RWPE2 (cell line): ENCODE results near the gene MOV10.

Experiments
- ATAC-seq: fragments of 200-7000 bp; cut with Tn5 transposase; 3 replicates; pipeline ENCODE4 v1.9.1; 2021; ENCODE audit warnings: low read depth
- DNase-seq: peaks from one replicate; pipeline ENCODE4 v3.0.0-alpha.2; 2020; ENCODE audit warnings: low spot score
- H3K27ac ChIP-seq: fragments of 450-650 bp; 2 replicates; pipeline ENCODE4 v1.5.1; 2017; ENCODE audit warnings: mild to moderate bottlenecking; ENCODE audit not compliant: poor library complexity, severe bottlenecking
- H3K27me3 ChIP-seq: fragments of 250-450 bp; sonication (Bioruptor Pico); 2 replicates; pipeline ENCODE4 v1.5.1; 2021; ENCODE audit warnings: mild to moderate bottlenecking, moderate library complexity; ENCODE audit not compliant: insufficient read depth, poor library complexity, severe bottlenecking
- H3K36me3 ChIP-seq: fragments of 250-450 bp; sonication (Bioruptor Pico); 2 replicates; pipeline ENCODE4 v1.5.1; 2020; ENCODE audit warnings: low read depth, mild to moderate bottlenecking, moderate library complexity
- H3K4me1 ChIP-seq: fragments of 250-450 bp; sonication (Bioruptor Pico); 2 replicates; pipeline ENCODE4 v1.5.1; 2021; ENCODE audit warnings: mild to moderate bottlenecking, moderate library complexity; ENCODE audit not compliant: insufficient read depth, poor library complexity, severe bottlenecking
- H3K4me3 ChIP-seq: fragments of 250-450 bp; sonication (Bioruptor Pico); 2 replicates; pipeline ENCODE4 v1.5.1; 2021; ENCODE audit warnings: mild to moderate bottlenecking, moderate library complexity; ENCODE audit not compliant: severe bottlenecking
- H3K9me3 ChIP-seq: fragments of 250-450 bp; sonication (Bioruptor Pico); 2 replicates; pipeline ENCODE4 v1.5.1; 2021; ENCODE audit warnings: mild to moderate bottlenecking, moderate library complexity; ENCODE audit not compliant: severe bottlenecking
- TF ChIP-seq, protein P1 (sequence below): fragments of 450-650 bp; IDR thresholded peaks from one replicate; pipeline ENCODE4 v1.5.1; 2017; ENCODE audit warnings: mild to moderate bottlenecking, moderate library complexity; ENCODE audit not compliant: poor library complexity, severe bottlenecking

MOV10 gene

DNA sequence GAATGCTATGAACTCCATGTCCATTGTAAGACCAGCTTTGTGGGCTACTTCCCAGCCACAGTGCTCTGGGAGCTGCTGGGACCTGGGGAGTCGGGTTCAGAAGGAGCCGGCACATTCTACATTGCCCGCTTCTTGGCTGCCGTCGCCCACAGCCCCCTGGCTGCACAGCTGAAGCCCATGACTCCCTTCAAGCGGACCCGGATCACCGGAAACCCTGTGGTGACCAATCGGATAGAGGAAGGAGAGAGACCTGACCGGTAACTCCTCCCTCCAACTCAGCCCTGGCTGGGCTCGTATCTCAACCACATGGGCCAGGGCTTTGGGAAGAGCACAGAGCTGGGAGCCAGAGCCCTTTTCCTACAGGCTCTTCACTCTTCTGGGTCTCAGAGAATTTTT is 15.4 kb downstream of the MOV10 start:
- Histone ChIP-seq H3K4me3 (no peak overlapping the region), H3K27ac (no peak overlapping the region), H3K27me3 (no peaks in the 10 kb centered on the region), H3K36me3 (peaks cover 64% of the 10 kb centered on the region), H3K9me3 (no peaks in the 10 kb centered on the region), H3K4me1 (peaks cover 15% of the 10 kb centered on the region)
- TF ChIP-seq, protein P1, sequence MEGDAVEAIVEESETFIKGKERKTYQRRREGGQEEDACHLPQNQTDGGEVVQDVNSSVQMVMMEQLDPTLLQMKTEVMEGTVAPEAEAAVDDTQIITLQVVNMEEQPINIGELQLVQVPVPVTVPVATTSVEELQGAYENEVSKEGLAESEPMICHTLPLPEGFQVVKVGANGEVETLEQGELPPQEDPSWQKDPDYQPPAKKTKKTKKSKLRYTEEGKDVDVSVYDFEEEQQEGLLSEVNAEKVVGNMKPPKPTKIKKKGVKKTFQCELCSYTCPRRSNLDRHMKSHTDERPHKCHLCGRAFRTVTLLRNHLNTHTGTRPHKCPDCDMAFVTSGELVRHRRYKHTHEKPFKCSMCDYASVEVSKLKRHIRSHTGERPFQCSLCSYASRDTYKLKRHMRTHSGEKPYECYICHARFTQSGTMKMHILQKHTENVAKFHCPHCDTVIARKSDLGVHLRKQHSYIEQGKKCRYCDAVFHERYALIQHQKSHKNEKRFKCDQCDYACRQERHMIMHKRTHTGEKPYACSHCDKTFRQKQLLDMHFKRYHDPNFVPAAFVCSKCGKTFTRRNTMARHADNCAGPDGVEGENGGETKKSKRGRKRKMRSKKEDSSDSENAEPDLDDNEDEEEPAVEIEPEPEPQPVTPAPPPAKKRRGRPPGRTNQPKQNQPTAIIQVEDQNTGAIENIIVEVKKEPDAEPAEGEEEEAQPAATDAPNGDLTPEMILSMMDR: no peak
- ATAC-seq (no peak), DNase-seq (no peak)

DNA sequence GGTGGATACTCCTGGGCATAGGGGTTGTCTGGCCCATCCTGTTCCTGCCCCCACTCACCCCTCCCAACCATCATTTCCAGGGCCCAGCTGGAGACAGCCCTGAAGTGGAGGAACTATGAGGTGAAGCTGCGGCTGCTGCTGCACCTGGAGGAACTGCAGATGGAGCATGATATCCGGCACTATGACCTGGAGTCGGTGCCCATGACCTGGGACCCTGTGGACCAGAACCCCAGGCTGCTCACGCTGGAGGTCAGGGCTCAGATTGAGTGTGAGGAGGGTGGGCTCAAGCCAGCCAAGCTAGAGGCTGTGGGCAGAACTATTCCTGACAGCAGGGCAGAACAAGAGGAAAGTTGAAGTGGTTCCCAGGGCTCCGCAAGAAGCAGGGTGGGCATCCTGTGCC is 18.2 kb downstream of the MOV10 start:
- ATAC-seq (no peak), DNase-seq (no peak)
- H3K9me3 ChIP-seq: no peaks in the 10 kb centered on the region
- no peak overlapping the region for H3K4me3 ChIP-seq
- H3K27me3 ChIP-seq: no peaks in the 10 kb centered on the region
- H3K27ac ChIP-seq: no peak overlapping the region
- peaks cover 5% of the 10 kb centered on the region for H3K4me1 ChIP-seq
- H3K36me3 ChIP-seq: peaks cover 76% of the 10 kb centered on the region
- TF ChIP-seq, protein P1: no peak

DNA sequence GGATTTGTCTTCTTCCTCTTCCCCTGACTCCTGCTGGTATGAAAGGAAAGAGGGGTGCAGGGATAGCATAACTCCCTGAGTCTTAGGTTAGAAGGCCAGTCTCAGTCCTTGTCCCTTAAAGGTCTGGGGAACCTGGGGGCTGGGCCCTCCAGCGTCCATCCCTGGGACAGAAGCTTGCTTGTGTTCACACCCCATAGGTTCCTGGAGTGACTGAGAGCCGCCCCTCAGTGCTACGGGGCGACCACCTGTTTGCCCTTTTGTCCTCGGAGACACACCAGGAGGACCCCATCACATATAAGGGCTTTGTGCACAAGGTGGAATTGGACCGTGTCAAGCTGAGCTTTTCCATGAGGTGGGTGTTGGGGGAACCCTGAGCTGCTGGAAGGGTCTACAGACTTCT is 19.4 kb downstream of the MOV10 start:
- no peak for DNase-seq

DNA sequence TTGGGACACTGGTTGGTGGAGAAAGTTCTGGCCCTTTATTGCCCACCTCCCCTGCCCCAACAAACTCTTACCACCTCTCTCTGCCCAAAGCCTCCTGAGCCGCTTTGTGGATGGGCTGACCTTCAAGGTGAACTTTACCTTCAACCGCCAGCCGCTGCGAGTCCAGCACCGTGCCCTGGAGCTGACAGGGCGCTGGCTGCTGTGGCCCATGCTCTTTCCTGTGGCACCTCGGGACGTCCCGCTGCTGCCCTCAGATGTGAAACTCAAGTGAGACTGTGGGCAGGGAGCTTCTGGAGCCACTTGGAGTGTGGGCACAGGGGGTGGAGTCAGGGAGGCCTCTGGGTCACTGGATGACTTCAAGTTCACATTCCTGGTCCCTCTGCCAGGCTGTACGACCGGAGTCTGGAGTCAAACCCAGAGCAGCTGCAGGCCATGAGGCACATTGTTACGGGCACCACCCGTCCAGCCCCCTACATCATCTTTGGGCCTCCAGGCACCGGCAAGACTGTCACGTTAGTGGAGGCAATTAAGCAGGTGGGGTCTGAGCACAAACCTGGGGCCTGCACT is 20.0 kb downstream of the MOV10 start:
- no peak for DNase-seq
- no peaks in the 10 kb centered on the region for H3K27me3 ChIP-seq
- H3K36me3 ChIP-seq: peaks cover 79% of the 10 kb centered on the region
- H3K9me3 ChIP-seq: no peaks in the 10 kb centered on the region
- H3K4me1 ChIP-seq: peaks cover 4% of the 10 kb centered on the region
- ATAC-seq: no peak
- H3K4me3 ChIP-seq: no peak overlapping the region
- H3K27ac ChIP-seq: no peak overlapping the region
- TF ChIP-seq, protein P1: no peak

More for the DNA sequence above, 19.4 kb downstream of the MOV10 start:
- Histone ChIP-seq H3K36me3 (peaks cover 79% of the 10 kb centered on the region), H3K4me3 (no peak overlapping the region), H3K27ac (no peak overlapping the region), H3K9me3 (no peaks in the 10 kb centered on the region), H3K4me1 (peaks cover under 1% of the 10 kb centered on the region), H3K27me3 (no peaks in the 10 kb centered on the region)
- TF ChIP-seq, protein P1: no peak
- ATAC-seq: no peak

DNA sequence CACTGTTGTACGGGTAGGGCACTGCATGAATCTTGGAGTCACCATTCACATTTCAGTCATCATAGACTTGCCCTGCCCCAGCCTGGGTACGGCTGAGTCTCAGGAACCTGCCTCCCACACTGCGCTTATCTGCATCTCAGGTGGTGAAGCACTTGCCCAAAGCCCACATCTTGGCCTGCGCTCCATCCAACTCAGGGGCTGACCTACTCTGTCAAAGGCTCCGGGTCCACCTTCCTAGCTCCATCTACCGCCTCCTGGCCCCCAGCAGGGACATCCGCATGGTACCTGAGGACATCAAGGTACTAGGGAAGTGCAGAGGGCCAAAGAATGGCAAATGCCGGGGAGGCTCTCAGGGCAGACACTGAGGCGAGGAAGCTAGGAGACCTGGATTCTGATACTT is 20.8 kb downstream of the MOV10 start:
- DNase-seq (no peak), ATAC-seq (no peak)
- H3K27ac ChIP-seq: no peak overlapping the region
- no peaks in the 10 kb centered on the region for H3K27me3 ChIP-seq
- H3K36me3 ChIP-seq: peaks cover 79% of the 10 kb centered on the region
- TF ChIP-seq, protein P1: no peak
- peaks cover 8% of the 10 kb centered on the region for H3K4me1 ChIP-seq
- no peaks in the 10 kb centered on the region for H3K9me3 ChIP-seq
- no peak overlapping the region for H3K4me3 ChIP-seq
